PC-3 (cell line): Measurements from ENCODE around the gene MYH6. TPM values are rescaled to one million over a fixed set of nuclear protein-coding genes. Genes with fewer than 3 reads are reported as not detected.
"Not testable (repeated sequence)": the region's sequence is repeated elsewhere in the genome, so short reads cannot be mapped to it uniquely, and the experiment has no call there.

Source experiments
- ATAC-seq: fragments of 200-7000 bp; cut with Tn5 transposase; 2 replicates; pipeline ENCODE4 v1.9.1; 2020; ENCODE audit warnings: mild to moderate bottlenecking, moderate library complexity
- Bru-seq: library from RNA; stranded (reverse); fragments of 400-500 nt; gene quantifications from one replicate; lab custom pipeline; 2021; lab: Mats Ljungman, UMichigan
- BruChase-seq, 2 experiments: library from RNA; stranded (reverse); fragments of 400-500 nt; gene quantifications; one replicate each; lab custom pipeline; 2021; lab: Mats Ljungman, UMichigan
- BruUV-seq: library from RNA; stranded (reverse); fragments of 400-500 nt; replicated peaks from 2 replicates; lab custom pipeline; 2021; lab: Mats Ljungman, UMichigan
- CTCF ChIA-PET: fragments of 300-600 bp; sonication (Branson Sonifier 250); formaldehyde crosslinking; loops from one replicate; lab custom pipeline; 2022; ENCODE audit warnings: antibody characterized with exemption; lab: Charles Lee
- POLR2A ChIA-PET: fragments of 300-600 bp; sonication (Branson Sonifier 250); formaldehyde crosslinking; loops from one replicate; lab custom pipeline; 2022; ENCODE audit warnings: antibody characterized with exemption; ENCODE audit not compliant: unreplicated experiment; lab: Charles Lee
- DNase-seq: peaks from one replicate; pipeline ENCODE4 v3.0.0-alpha.2; 2015
- H2AFZ ChIP-seq: fragments of 300-600 bp; sonication (generic); 2 replicates; pipeline ENCODE4 v1.6.0; 2016; ENCODE audit warnings: antibody characterized with exemption, low read length
- H3F3A ChIP-seq: fragments of 300-600 bp; sonication (generic); one replicate; pipeline ENCODE4 v1.6.0; 2017; ENCODE audit warnings: antibody characterized with exemption, low read length, control low read depth, mild to moderate bottlenecking; ENCODE audit not compliant: unreplicated experiment
- H3K27ac ChIP-seq: fragments of 300-600 bp; sonication (generic); 2 replicates; pipeline ENCODE4 v1.5.1; 2016; ENCODE audit warnings: mild to moderate bottlenecking, low read length
- H3K27me3 ChIP-seq: fragments of 300-600 bp; sonication (generic); 2 replicates; pipeline ENCODE4 v1.6.1; 2016; ENCODE audit warnings: low read length, mixed read lengths
- H3K36me3 ChIP-seq: fragments of 300-600 bp; sonication (generic); 2 replicates; pipeline ENCODE4 v1.6.1; 2016; ENCODE audit warnings: low read depth, mixed run types, low read length, mixed read lengths
- H3K4me1 ChIP-seq: fragments of 300-600 bp; sonication (generic); 2 replicates; pipeline ENCODE4 v1.5.1; 2016; ENCODE audit warnings: low read length; ENCODE audit not compliant: insufficient read depth
- H3K4me2 ChIP-seq: fragments of 300-600 bp; sonication (generic); 2 replicates; pipeline ENCODE4 v1.6.0; 2016; ENCODE audit warnings: low read length
- H3K4me3 ChIP-seq: fragments of 300-600 bp; sonication (generic); 2 replicates; pipeline ENCODE4 v1.5.1; 2016; ENCODE audit warnings: mild to moderate bottlenecking, low read length, mixed read lengths
- H3K79me2 ChIP-seq: fragments of 300-600 bp; sonication (generic); 2 replicates; pipeline ENCODE4 v1.6.1; 2017; ENCODE audit warnings: low read length, mixed read lengths
- H3K9ac ChIP-seq: fragments of 300-600 bp; sonication (generic); 2 replicates; pipeline ENCODE4 v1.6.0; 2016; ENCODE audit warnings: mild to moderate bottlenecking, low read length
- H3K9me2 ChIP-seq: fragments of 300-600 bp; sonication (generic); replicated peaks from 2 replicates; pipeline ENCODE4 v1.6.1; 2016; ENCODE audit warnings: mixed run types, low read length, mixed read lengths
- H3K9me3 ChIP-seq: fragments of 300-600 bp; sonication (generic); 2 replicates; pipeline ENCODE4 v1.6.1; 2016; ENCODE audit warnings: low read length, mixed read lengths
- H4K20me1 ChIP-seq: fragments of 300-600 bp; sonication (generic); 2 replicates; pipeline ENCODE4 v1.6.1; 2016; ENCODE audit warnings: low read length, mixed read lengths
- EZH2 ChIP-seq: fragments of 300-600 bp; sonication (generic); IDR thresholded peaks from one replicate; pipeline ENCODE4 v1.6.1; 2017; ENCODE audit warnings: antibody characterized with exemption, mild to moderate bottlenecking, low read length; ENCODE audit not compliant: unreplicated experiment
- EZH2phosphoT487 ChIP-seq: fragments of 300-600 bp; sonication (generic); IDR thresholded peaks from 2 replicates; pipeline ENCODE4 v1.6.1; 2018; ENCODE audit warnings: mild to moderate bottlenecking, antibody characterized with exemption, low read length, borderline replicate concordance
- intact Hi-C: fragments of 100-400 bp; cut with micrococcal nuclease; formaldehyde crosslinking; loops from 2 replicates; pipeline ENCODE4 v1.9.0; 2023
- long read RNA-seq: library from polyadenylated mRNA; unstranded; transcript quantifications from one replicate; pipeline ENCODE4 v2.0.0, GENCODE V29; 2021; ENCODE audit not compliant: unreplicated experiment
- total RNA-seq: library from RNA; depleted of rRNA; stranded (reverse); fragments of >200 nt; gene quantifications from 2 replicates; pipeline ENCODE4 v1.2.3, GENCODE V29; 2014; rRNA removed
- TF ChIP-seq, protein P1 (sequence below): fragments of 300-600 bp; sonication (generic); conservative IDR thresholded peaks from 2 replicates; pipeline ENCODE4 v1.5.1; 2017; ENCODE audit warnings: antibody characterized with exemption, low read depth, mild to moderate bottlenecking, low read length

Gene MYH6
- total RNA-seq (not detected in 2 replicates), Bru-seq, nascent RNA (not detected), BruChase-seq, experiment 1, labeled RNA remaining after a 6-hour chase (not detected), BruChase-seq, experiment 2, labeled RNA remaining after a 2-hour chase (not detected)
- long read RNA-seq = 0 reads

DNA sequence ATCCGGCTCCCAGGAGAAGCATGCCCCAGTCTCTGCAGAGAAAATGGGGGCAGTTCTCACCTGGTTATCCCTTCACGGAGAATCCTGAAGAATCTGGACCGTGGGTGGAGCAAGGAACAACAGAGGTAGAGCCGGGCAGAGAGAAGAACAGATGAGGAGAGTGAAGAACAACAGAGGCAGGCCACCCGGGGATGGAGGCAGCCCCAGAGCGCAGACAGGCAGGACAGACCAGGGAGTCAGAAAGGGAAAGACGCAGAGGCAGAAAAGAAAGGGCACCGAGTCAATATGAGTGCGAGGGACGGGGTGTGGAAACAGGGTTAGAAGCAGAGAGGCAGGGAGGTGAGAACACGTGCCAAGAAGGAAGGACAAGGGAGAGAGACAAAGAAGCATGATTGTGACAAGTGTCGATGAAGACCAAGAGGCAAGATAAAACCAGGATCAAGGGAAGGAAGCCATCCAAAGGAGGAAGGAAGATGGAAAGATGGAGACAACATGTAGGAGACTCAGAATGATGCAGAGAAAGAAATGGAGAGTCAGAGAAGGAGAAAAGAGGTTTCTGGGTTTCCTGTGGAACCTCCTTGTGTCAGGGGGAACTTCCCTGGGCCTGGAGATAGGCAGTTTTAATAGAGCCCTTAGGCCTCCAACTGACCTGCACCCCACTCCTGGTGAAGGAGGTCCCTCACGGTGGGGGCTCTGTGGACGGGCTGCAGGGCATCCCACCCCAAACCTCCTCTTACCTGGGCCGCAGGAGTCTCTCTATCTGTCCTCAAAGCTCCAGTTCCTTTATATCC, at the start of gene MYH6:
TSS of gene MYH6 (minus strand) at position 758 of the 791 bp plus-strand sequence. CDS start 1,050 bp downstream, outside the sequence.
- ChIA-PET CTCF (no interaction called here), POLR2A (no interaction called here)
- Histone ChIP-seq H3K27me3 (peaks cover 83% of the 10 kb centered on the region), H3K36me3 (no peaks in the 10 kb centered on the region), H3K9me2 (no peaks in the 10 kb centered on the region), H3K4me3 (no peak within 1 kb of the TSS), H3K4me2 (no peak within 1 kb of the TSS), H3K4me1 (no peaks in the 10 kb centered on the region), H3K79me2 (no peaks in the 10 kb centered on the region), H3K9ac (no peak within 1 kb of the TSS), H3K9me3 (no peaks in the 10 kb centered on the region), H4K20me1 (no peaks in the 10 kb centered on the region), H3K27ac (no peak within 1 kb of the TSS), H2AFZ (no peak within 1 kb of the TSS), H3F3A (no peaks in the 10 kb centered on the region)
- TF ChIP-seq, protein P1, sequence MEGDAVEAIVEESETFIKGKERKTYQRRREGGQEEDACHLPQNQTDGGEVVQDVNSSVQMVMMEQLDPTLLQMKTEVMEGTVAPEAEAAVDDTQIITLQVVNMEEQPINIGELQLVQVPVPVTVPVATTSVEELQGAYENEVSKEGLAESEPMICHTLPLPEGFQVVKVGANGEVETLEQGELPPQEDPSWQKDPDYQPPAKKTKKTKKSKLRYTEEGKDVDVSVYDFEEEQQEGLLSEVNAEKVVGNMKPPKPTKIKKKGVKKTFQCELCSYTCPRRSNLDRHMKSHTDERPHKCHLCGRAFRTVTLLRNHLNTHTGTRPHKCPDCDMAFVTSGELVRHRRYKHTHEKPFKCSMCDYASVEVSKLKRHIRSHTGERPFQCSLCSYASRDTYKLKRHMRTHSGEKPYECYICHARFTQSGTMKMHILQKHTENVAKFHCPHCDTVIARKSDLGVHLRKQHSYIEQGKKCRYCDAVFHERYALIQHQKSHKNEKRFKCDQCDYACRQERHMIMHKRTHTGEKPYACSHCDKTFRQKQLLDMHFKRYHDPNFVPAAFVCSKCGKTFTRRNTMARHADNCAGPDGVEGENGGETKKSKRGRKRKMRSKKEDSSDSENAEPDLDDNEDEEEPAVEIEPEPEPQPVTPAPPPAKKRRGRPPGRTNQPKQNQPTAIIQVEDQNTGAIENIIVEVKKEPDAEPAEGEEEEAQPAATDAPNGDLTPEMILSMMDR = no peak
- TF ChIP-seq EZH2phosphoT487 = no peak
- TF ChIP-seq EZH2 = no peak
- DNase-seq = no peak
- no peak for ATAC-seq
- intact Hi-C loops = no loop called here
- no TSS peak for BruUV-seq

DNA sequence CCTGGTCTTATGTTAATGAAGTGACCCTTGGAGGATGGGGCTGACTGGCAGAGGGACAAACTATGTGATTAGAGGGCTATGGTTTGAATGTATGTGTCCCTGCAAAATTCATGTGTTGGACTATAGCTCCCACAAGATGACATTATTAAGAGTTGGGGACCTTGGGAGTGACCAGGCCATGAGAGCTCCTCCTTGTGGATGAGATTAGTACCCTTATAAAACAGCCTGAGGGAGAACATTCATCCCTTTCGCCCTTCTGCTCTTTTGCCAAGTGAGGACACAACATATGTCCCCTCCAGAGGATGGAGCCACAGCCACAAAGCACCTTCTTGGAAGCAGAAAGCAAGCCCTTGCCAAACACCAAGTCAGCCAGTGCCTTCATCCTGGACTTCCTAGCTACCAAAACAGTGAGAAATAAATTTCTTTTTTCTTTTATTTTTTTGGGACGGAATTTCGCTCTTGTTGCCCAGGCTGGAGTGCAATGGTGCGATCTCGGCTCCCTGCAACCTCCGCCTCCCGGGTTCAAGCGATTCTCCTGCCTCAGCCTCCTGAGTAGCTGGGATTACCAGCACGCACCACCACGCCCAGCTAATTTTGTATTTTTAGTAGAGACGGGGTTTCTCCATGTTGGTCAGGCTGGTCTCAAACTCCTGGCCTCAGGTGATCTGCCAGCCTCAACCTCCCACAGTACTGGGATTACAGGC, 49.0 kb upstream of the MYH6 start:
- not testable (repeated sequence) for ATAC-seq

More for the DNA sequence above, 49.0 kb upstream of the MYH6 start:
- H2AFZ ChIP-seq, H3K9me3 ChIP-seq, H3F3A ChIP-seq, CTCF ChIA-PET, H3K9ac ChIP-seq, H3K79me2 ChIP-seq, H4K20me1 ChIP-seq, H3K36me3 ChIP-seq, H3K27ac ChIP-seq, H3K4me1 ChIP-seq, H3K4me3 ChIP-seq, POLR2A ChIA-PET, H3K9me2 ChIP-seq, BruUV-seq, H3K4me2 ChIP-seq: not testable (repeated sequence)
- intact Hi-C loops = loop anchor here (5.0 kb wide), 1 partner anchor 130 kb away; no protein-coding TSS in a partner anchor
- peak; percentile 39 for DNase-seq
- TF ChIP-seq, protein P1 = peak; percentile 49
- peaks cover 23% of the 10 kb centered on the region for H3K27me3 ChIP-seq
